T-helper 2 cell (primary cell): ENCODE results near the gene RBM19.

Source experiments
- DNase-seq, 5 experiments: peaks; one replicate each; pipeline versions ENCODE4 v3.0.0 to v3.0.0-alpha.2; 2012 to 2022

RBM19 gene

GRCh38 chr12:113877607-113878006, 88.5 kb downstream of the RBM19 start:
- no peak for DNase-seq

- DNase-seq = no peak
Observed at GRCh38 chr12:113876160-113876559, 90.0 kb downstream of the RBM19 start.

- no peak for DNase-seq
Observed at GRCh38 chr12:113875691-113876090, 90.4 kb downstream of the RBM19 start.

- DNase-seq = no peak
Observed at GRCh38 chr12:113874999-113875561, 91.0 kb downstream of the RBM19 start.

- no peak for DNase-seq
Observed at GRCh38 chr12:113874326-113874725, 91.8 kb downstream of the RBM19 start.

GRCh38 chr12:113873740-113874139, 92.4 kb downstream of the RBM19 start:
- DNase-seq = no peak

GRCh38 chr12:113870890-113871289, 95.2 kb downstream of the RBM19 start:
- no peak for DNase-seq

- DNase-seq = no peak
Observed at GRCh38 chr12:113870035-113870434, 96.1 kb downstream of the RBM19 start.

- no peak for DNase-seq
Observed at GRCh38 chr12:113868365-113868764, 97.8 kb downstream of the RBM19 start.

- no peak for DNase-seq
Observed at GRCh38 chr12:113867258-113867657, 98.9 kb downstream of the RBM19 start.

- DNase-seq = no peak
Observed at GRCh38 chr12:113866496-113866895, 99.6 kb downstream of the RBM19 start.

- no peak for DNase-seq
Observed at GRCh38 chr12:113863455-113863845, 102.7 kb downstream of the RBM19 start.

- DNase-seq = peak in 1 of 5 experiments; percentile 63
Observed at GRCh38 chr12:113862590-113863454, 103.3 kb downstream of the RBM19 start.

- no peak for DNase-seq
Observed at GRCh38 chr12:113861708-113862312, 104.3 kb downstream of the RBM19 start.

- no peak for DNase-seq
Observed at GRCh38 chr12:113860950-113861349, 105.2 kb downstream of the RBM19 start.

GRCh38 chr12:113860059-113860820, 105.9 kb downstream of the RBM19 start:
- DNase-seq = no peak

GRCh38 chr12:113858841-113859386, 107.2 kb downstream of the RBM19 start:
- no peak for DNase-seq

- DNase-seq = no peak
Observed at GRCh38 chr12:113857371-113857770, 108.8 kb downstream of the RBM19 start.

- no peak for DNase-seq
Observed at GRCh38 chr12:113855998-113856397, 110.1 kb downstream of the RBM19 start.

- no peak for DNase-seq
Observed at GRCh38 chr12:113854385-113855142, 111.6 kb downstream of the RBM19 start.

GRCh38 chr12:113853491-113853890, 112.6 kb downstream of the RBM19 start:
- DNase-seq = no peak
